ENCODE results near the gene OR10S1.

OR10S1 gene

GRCh38 chr11:123943738-123944137, 33.8 kb downstream of the OR10S1 start, which contains the start of gene OR6T1:
Gene OR6T1 (minus strand): TSS chr11:123943838. CDS start chr11:123943838, 0 bp downstream.
- Histone ChIP-seq H2AFZ (ENCODE audit: low read length, unreplicated experiment) (no peak within 1 kb of the TSS), H3K79me2 (ENCODE audit: control insufficient read depth, insufficient read depth, low read length, unreplicated experiment) (no peaks in the 10 kb centered on the region), H3K27ac (ENCODE audit: low read depth, low read length) (no peak within 1 kb of the TSS), H3K27me3 (ENCODE audit: insufficient read depth, low read length) (peaks cover 16% of the 10 kb centered on the region; the same call in 1 of the 2 replicates), H3K36me3 (ENCODE audit: insufficient read depth, low read length) (no peaks in the 10 kb centered on the region), H3K4me1 (ENCODE audit: control insufficient read depth, insufficient read depth, low read length, unreplicated experiment) (no peaks in the 10 kb centered on the region), H3K4me3 (ENCODE audit: low read depth, low read length) (no peak within 1 kb of the TSS)

- peaks cover 11% of the 10 kb centered on the region; the same call in 1 of the 2 replicates for H3K27me3 ChIP-seq (ENCODE audit: insufficient read depth, low read length)
- no peaks in the 10 kb centered on the region for H3K79me2 ChIP-seq (ENCODE audit: control insufficient read depth, insufficient read depth, low read length, unreplicated experiment)
- no peaks in the 10 kb centered on the region for H3K4me1 ChIP-seq (ENCODE audit: control insufficient read depth, insufficient read depth, low read length, unreplicated experiment)
- no peak overlapping the region for H3K4me3 ChIP-seq (ENCODE audit: low read depth, low read length)
- H3K27ac ChIP-seq (ENCODE audit: low read depth, low read length), result no peak overlapping the region
- no peaks in the 10 kb centered on the region for H3K36me3 ChIP-seq (ENCODE audit: insufficient read depth, low read length)
- H2AFZ ChIP-seq (ENCODE audit: low read length, unreplicated experiment), result no peak overlapping the region
These were observed 35.2 kb downstream of the OR10S1 start for GRCh38 chr11:123942413-123942812.

- no peak within 1 kb of the TSS for H2AFZ ChIP-seq (ENCODE audit: low read length, unreplicated experiment)
- no peak within 1 kb of the TSS for H3K27ac ChIP-seq (ENCODE audit: low read depth, low read length)
- no peaks in the 10 kb centered on the region for H3K36me3 ChIP-seq (ENCODE audit: insufficient read depth, low read length)
- H3K79me2 ChIP-seq (ENCODE audit: control insufficient read depth, insufficient read depth, low read length, unreplicated experiment), result no peaks in the 10 kb centered on the region
- H3K4me3 ChIP-seq (ENCODE audit: low read depth, low read length), result no peak within 1 kb of the TSS
- 0 out of 2 replicates have a peak, but pooled peaks cover 6% of the 10 kb centered on the region for H3K27me3 ChIP-seq (ENCODE audit: insufficient read depth, low read length)
- no peaks in the 10 kb centered on the region for H3K4me1 ChIP-seq (ENCODE audit: control insufficient read depth, insufficient read depth, low read length, unreplicated experiment)
These were observed 38.3 kb downstream of the OR10S1 start, which contains the start of gene OR4D5 for GRCh38 chr11:123939317-123939716. Gene OR4D5 (plus strand): TSS chr11:123939617. CDS start chr11:123939617, 0 bp downstream.
